HL-60/S4 treated with retinoic acid at 250 ng/mL for 4 days and 3 days (cell line): ENCODE results near the gene HJURP.

Experiments
- in situ Hi-C: fragments of 300-500 bp; cut with MboI; formaldehyde crosslinking; loops from 2 replicates; pipeline ENCODE4 v1.7.0; 2022; ENCODE audit warnings: low sequenced_read_pairs

HJURP gene

GRCh38 chr2:233848276-233848675 lies 6.1 kb downstream of the HJURP start:
- in situ Hi-C loops: no loop called here

- in situ Hi-C loops: no loop called here
Observed at GRCh38 chr2:233847248-233847898, 7.0 kb downstream of the HJURP start.

- in situ Hi-C loops: no loop called here
Observed at GRCh38 chr2:233846387-233847247, 7.7 kb downstream of the HJURP start.

- in situ Hi-C loops: no loop called here
Observed at GRCh38 chr2:233845301-233846060, 8.9 kb downstream of the HJURP start.

- in situ Hi-C loops: no loop called here
Observed at GRCh38 chr2:233844836-233845235, 9.5 kb downstream of the HJURP start.

- in situ Hi-C loops: no loop called here
Observed at GRCh38 chr2:233844064-233844807, 10.1 kb downstream of the HJURP start.

- in situ Hi-C loops: no loop called here
Observed at GRCh38 chr2:233841183-233841582, 13.2 kb downstream of the HJURP start.

- in situ Hi-C loops: no loop called here
Observed at GRCh38 chr2:233840520-233840919, 13.8 kb downstream of the HJURP start.

- in situ Hi-C loops: no loop called here
Observed at GRCh38 chr2:233839447-233839820, 14.9 kb downstream of the HJURP start.

- in situ Hi-C loops: no loop called here
Observed at GRCh38 chr2:233838726-233839446, 15.4 kb downstream of the HJURP start.

- in situ Hi-C loops: no loop called here
Observed at GRCh38 chr2:233838251-233838650, 16.1 kb downstream of the HJURP start.

- in situ Hi-C loops: no loop called here
Observed at GRCh38 chr2:233837694-233838229, 16.6 kb downstream of the HJURP start.

GRCh38 chr2:233836359-233836758 lies 18.0 kb downstream of the HJURP start:
- in situ Hi-C loops: no loop called here

- in situ Hi-C loops: no loop called here
Observed at GRCh38 chr2:233835230-233836186, 18.8 kb downstream of the HJURP start.

- in situ Hi-C loops: no loop called here
Observed at GRCh38 chr2:233833345-233833744, 21.0 kb downstream of the HJURP start.

GRCh38 chr2:233832869-233833311 lies 21.4 kb downstream of the HJURP start:
- in situ Hi-C loops: no loop called here

- in situ Hi-C loops: no loop called here
Observed at GRCh38 chr2:233832414-233832813, 21.9 kb downstream of the HJURP start.

GRCh38 chr2:233831861-233832260 lies 22.5 kb downstream of the HJURP start:
- in situ Hi-C loops: no loop called here
